Left ventricle myocardium inferior (tissue), 1 donor: ENCODE measurements around the gene TTLL4. TPM values are rescaled to one million over a fixed set of nuclear protein-coding genes. Genes with fewer than 3 reads are reported as not detected.

Experiments used
- DNase-seq: peaks from one replicate; pipeline ENCODE4 v3.0.0-alpha.2; 2020
- H3K27ac ChIP-seq: fragments of 200-600 bp; replicated peaks from 2 replicates; pipeline ENCODE4 v1.8.0; 2021
- H3K27me3 ChIP-seq: fragments of 200-600 bp; 2 replicates; pipeline ENCODE4 v1.8.0; 2021; ENCODE audit warnings: low read depth
- H3K36me3 ChIP-seq: fragments of 200-600 bp; 2 replicates; pipeline ENCODE4 v1.8.0; 2021
- H3K4me1 ChIP-seq: fragments of 200-600 bp; 2 replicates; pipeline ENCODE4 v1.8.0; 2021
- H3K4me3 ChIP-seq: fragments of 200-600 bp; 2 replicates; pipeline ENCODE4 v1.8.0; 2021; ENCODE audit warnings: mild to moderate bottlenecking, moderate library complexity
- H3K9me3 ChIP-seq: fragments of 200-600 bp; replicated peaks from 2 replicates; pipeline ENCODE4 v1.8.0; 2021
- CTCF ChIP-seq: fragments of 200-600 bp; IDR thresholded peaks from 2 replicates; pipeline ENCODE4 v1.8.0; 2021; ENCODE audit warnings: antibody characterized with exemption, mild to moderate bottlenecking, borderline replicate concordance
- intact Hi-C: fragments of 100-400 bp; cut with micrococcal nuclease; formaldehyde crosslinking; loops from one replicate; pipeline ENCODE4 v1.11.0; 2022
- total RNA-seq: library from RNA; stranded (reverse); fragmentation: NEBNext Ultra II Directional; extraction: Animal tissue kit (Norgen Biotek cat#: 25700); gene quantifications from one replicate; pipeline ENCODE4 v1.2.1, GENCODE V29; 2021
- donor health status: DM: no; HTN: yes; CAD: no; lungs with severe emphysema.

Gene TTLL4
- total RNA-seq, 1 donor from 2014 or later: 6.2 TPM

- Histone ChIP-seq H3K9me3 (peaks cover 33% of the 10 kb centered on the region), H3K27ac (no peak overlapping the region), H3K4me1 (peaks cover 16% of the 10 kb centered on the region), H3K27me3 (no peaks in the 10 kb centered on the region), H3K4me3 (no peak overlapping the region), H3K36me3 (peaks cover 18% of the 10 kb centered on the region)
- intact Hi-C loops: no loop called here
- TF ChIP-seq CTCF: peak; percentile 40
- no peak for DNase-seq
Observed at GRCh38 chr2:218727502-218728165, 17.0 kb downstream of the TTLL4 start.

- H3K4me1 ChIP-seq: peaks cover 29% of the 10 kb centered on the region
- no peaks in the 10 kb centered on the region for H3K27me3 ChIP-seq
- no peak for DNase-seq
- no peak for TF ChIP-seq CTCF
- H3K4me3 ChIP-seq: no peak overlapping the region
- H3K9me3 ChIP-seq: peaks cover 32% of the 10 kb centered on the region
- intact Hi-C loops: loop anchor here (10.0 kb wide), 1 partner anchor 105 kb away; the partner anchor contains the start of gene PRKAG3
- H3K27ac ChIP-seq: no peak overlapping the region
- peaks cover 18% of the 10 kb centered on the region for H3K36me3 ChIP-seq
Observed at GRCh38 chr2:218729640-218730039, 19.0 kb downstream of the TTLL4 start.

- peaks cover 7% of the 10 kb centered on the region for H3K9me3 ChIP-seq
- peaks cover 5% of the 10 kb centered on the region for H3K36me3 ChIP-seq
- TF ChIP-seq CTCF: no peak
- peak overlapping the region; percentile 44 for H3K27ac ChIP-seq
- intact Hi-C loops: loop anchor here (10.0 kb wide), 1 partner anchor 103 kb away; the partner anchor contains the start of gene PRKAG3
- H3K27me3 ChIP-seq: no peaks in the 10 kb centered on the region
- peaks cover 29% of the 10 kb centered on the region for H3K4me1 ChIP-seq
- DNase-seq: no peak
- H3K4me3 ChIP-seq: no peak overlapping the region
Observed at GRCh38 chr2:218732052-218732760, 21.6 kb downstream of the TTLL4 start.

- Histone ChIP-seq H3K36me3 (peaks cover 4% of the 10 kb centered on the region), H3K4me1 (peaks cover 29% of the 10 kb centered on the region), H3K4me3 (no peak overlapping the region), H3K27me3 (no peaks in the 10 kb centered on the region), H3K27ac (peak overlapping the region; percentile 44), H3K9me3 (peaks cover 1% of the 10 kb centered on the region)
- no peak for DNase-seq
- no peak for TF ChIP-seq CTCF
- intact Hi-C loops: loop anchor here (10.0 kb wide), 1 partner anchor 102 kb away; the partner anchor contains the start of gene PRKAG3
Observed at GRCh38 chr2:218732761-218733158, 22.1 kb downstream of the TTLL4 start.

GRCh38 chr2:218733171-218734021, 22.8 kb downstream of the TTLL4 start:
- H3K4me3 ChIP-seq: no peak overlapping the region
- H3K27ac ChIP-seq: peak overlapping the region; percentile 44
- no peak for TF ChIP-seq CTCF
- intact Hi-C loops: loop anchor here (10.0 kb wide), 1 partner anchor 101 kb away; the partner anchor contains the start of gene PRKAG3
- no peak for DNase-seq
- H3K4me1 ChIP-seq: peaks cover 29% of the 10 kb centered on the region
- no peaks in the 10 kb centered on the region for H3K27me3 ChIP-seq
- H3K36me3 ChIP-seq: peaks cover 9% of the 10 kb centered on the region
- no peaks in the 10 kb centered on the region for H3K9me3 ChIP-seq
